Left lung (tissue), 10 donors: Measurements from ENCODE around the gene ACAD10. TPM values are rescaled to one million over a fixed set of nuclear protein-coding genes. Genes with fewer than 3 reads are reported as not detected.

Experiments used
- ATAC-seq: fragments of 200-7000 bp; cut with Tn5 transposase; one replicate; pipeline ENCODE4 v1.9.1; 2020; ENCODE audit warnings: moderate library complexity
- DNase-seq, 4 donors: peaks; one replicate each; pipeline ENCODE4 v3.0.0-alpha.2; 2013 to 2020
- H3K27ac ChIP-seq, 2 donors: fragments of 200-600 bp; sonication (generic) in 1 of 2; one replicate each; pipeline versions ENCODE4 v1.5.0 to v1.8.0; 2020 to 2021
- H3K27me3 ChIP-seq, 2 donors: fragments of 200-600 bp; sonication (generic) in 1 of 2; one replicate each; pipeline versions ENCODE4 v1.5.0 to v1.8.0; 2020 to 2021
- H3K36me3 ChIP-seq, 2 donors: fragments of 200-600 bp; sonication (generic) in 1 of 2; one replicate each; pipeline versions ENCODE4 v1.5.0 to v1.8.0; 2020 to 2021
- H3K4me1 ChIP-seq, 2 donors: fragments of 200-600 bp; one replicate each; pipeline ENCODE4 v1.8.0; 2021
- H3K4me3 ChIP-seq, 2 donors: fragments of 200-600 bp; sonication (generic) in 1 of 2; one replicate each; pipeline versions ENCODE4 v1.5.0 to v1.8.0; 2020 to 2021; ENCODE audit warnings: mild to moderate bottlenecking in 1 of 2
- H3K9me3 ChIP-seq, 2 donors: fragments of 200-600 bp; sonication (generic) in 1 of 2; one replicate each; pipeline versions ENCODE4 v1.5.0 to v1.8.0; 2020 to 2021
- intact Hi-C, 2 donors: fragments of 100-400 bp; cut with DNase I; formaldehyde crosslinking; loops; one replicate each; pipeline versions ENCODE4 v1.11.2 to v1.14.2; 2022
- polyA plus RNA-seq, 6 donors: library from polyadenylated mRNA; unstranded; fragments of 120-200 nt; gene quantifications; one replicate each; pipeline ENCODE4 v1.2.1, GENCODE V29; 2013; ENCODE audit not compliant: insufficient read length in 6 of 6
- total RNA-seq, 2 donors: library from RNA; stranded (reverse); fragmentation: NEBNext Ultra II Directional; extraction: Animal tissue kit (Norgen Biotek cat#: 25700); gene quantifications; one replicate each; pipeline ENCODE4 v1.2.1, GENCODE V29; 2021
- TF ChIP-seq, protein P1 (sequence below), 2 donors: fragments of 200-600 bp; sonication (generic) in 1 of 2; IDR thresholded peaks; one replicate each; pipeline versions ENCODE4 v1.5.0 to v1.8.0; 2021; ENCODE audit warnings: antibody characterized with exemption in 2 of 2
- donor health status: DM: no; HTN: yes; CAD: no.
- donor health status: DM: no; HTN: no; CAD: no.

The ACAD10 gene
- total and polyA plus RNA-seq, 8 donors, result 19.8 to 44.3 (median 36.9) TPM

DNA sequence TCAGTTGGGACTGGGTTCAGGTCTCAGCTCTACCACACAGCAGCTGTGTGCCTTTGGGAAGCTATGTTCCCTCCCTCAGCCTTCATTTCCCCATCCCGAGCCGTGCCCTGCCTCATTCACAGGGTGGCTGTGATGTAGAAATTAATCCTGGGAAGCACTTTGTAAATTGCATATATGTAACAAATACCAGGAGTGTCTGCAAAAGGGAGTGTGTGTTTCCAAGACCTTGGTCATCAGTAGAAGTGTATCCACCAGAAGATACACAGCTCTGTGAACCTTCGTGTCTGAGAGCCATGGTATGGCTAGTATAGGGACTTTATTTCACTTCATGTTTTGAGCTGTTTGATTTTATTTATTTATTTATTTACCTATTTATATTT, 107.0 kb downstream of the ACAD10 start:
- Histone ChIP-seq H3K4me1 (peaks cover 0 to 8% of the 10 kb centered on the region in 2 donors), H3K36me3 (peaks cover 0 to 100% of the 10 kb centered on the region in 2 donors), H3K27me3 (no peaks in the 10 kb centered on the region), H3K4me3 (no peak overlapping the region), H3K9me3 (no peaks in the 10 kb centered on the region), H3K27ac (no peak overlapping the region)
- TF ChIP-seq, protein P1, sequence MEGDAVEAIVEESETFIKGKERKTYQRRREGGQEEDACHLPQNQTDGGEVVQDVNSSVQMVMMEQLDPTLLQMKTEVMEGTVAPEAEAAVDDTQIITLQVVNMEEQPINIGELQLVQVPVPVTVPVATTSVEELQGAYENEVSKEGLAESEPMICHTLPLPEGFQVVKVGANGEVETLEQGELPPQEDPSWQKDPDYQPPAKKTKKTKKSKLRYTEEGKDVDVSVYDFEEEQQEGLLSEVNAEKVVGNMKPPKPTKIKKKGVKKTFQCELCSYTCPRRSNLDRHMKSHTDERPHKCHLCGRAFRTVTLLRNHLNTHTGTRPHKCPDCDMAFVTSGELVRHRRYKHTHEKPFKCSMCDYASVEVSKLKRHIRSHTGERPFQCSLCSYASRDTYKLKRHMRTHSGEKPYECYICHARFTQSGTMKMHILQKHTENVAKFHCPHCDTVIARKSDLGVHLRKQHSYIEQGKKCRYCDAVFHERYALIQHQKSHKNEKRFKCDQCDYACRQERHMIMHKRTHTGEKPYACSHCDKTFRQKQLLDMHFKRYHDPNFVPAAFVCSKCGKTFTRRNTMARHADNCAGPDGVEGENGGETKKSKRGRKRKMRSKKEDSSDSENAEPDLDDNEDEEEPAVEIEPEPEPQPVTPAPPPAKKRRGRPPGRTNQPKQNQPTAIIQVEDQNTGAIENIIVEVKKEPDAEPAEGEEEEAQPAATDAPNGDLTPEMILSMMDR (IDR thresholded peaks at IDR 0.05), result no peak
- ATAC-seq (no peak), DNase-seq (no peak)
- intact Hi-C loops, result no loop called here

DNA sequence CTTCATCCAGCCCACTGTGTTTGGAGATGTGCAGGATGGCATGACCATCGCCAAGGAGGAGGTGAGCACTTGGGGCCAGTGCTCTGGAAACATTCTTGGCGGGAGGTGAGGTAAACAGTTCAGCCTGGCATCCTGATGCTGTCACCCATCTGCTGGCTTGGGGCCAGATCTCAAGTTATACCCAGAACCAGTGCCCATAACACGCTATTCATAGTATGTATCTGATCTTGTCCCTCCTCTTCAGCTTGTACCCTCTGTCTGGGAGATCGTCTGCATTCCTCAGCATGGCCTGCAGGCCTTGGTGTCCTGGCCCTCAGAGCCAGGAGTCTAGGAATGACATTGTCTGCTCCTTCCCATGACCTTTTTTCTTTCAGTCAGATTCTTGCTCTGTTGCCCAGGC, 112.3 kb downstream of the ACAD10 start:
- TF ChIP-seq, protein P1 (IDR thresholded peaks at IDR 0.05), result no peak
- no peaks in the 10 kb centered on the region for H3K4me1 ChIP-seq
- H3K9me3 ChIP-seq, result no peaks in the 10 kb centered on the region
- intact Hi-C loops, result no loop called here
- H3K4me3 ChIP-seq, result no peak overlapping the region
- ATAC-seq (no peak), DNase-seq (no peak)
- no peaks in the 10 kb centered on the region for H3K27me3 ChIP-seq
- H3K36me3 ChIP-seq, result peaks cover 0 to 100% of the 10 kb centered on the region in 2 donors
- H3K27ac ChIP-seq, result no peak overlapping the region

DNA sequence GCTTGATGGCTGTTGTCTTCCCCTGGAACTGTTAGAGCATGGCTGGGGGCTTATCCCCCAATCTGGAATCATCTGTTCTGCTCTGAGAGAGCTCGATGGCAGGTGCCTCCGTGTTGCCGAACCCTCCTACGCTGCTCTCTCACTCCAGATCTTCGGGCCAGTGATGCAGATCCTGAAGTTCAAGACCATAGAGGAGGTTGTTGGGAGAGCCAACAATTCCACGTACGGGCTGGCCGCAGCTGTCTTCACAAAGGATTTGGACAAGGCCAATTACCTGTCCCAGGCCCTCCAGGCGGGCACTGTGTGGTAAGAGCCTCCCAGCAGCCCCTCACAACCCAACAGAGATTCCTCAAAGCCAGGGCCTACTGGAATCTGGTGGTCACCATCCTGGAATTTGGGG, 113.9 kb downstream of the ACAD10 start:
- no peaks in the 10 kb centered on the region for H3K27me3 ChIP-seq
- ATAC-seq, result no peak
- H3K4me3 ChIP-seq, result no peak overlapping the region
- H3K36me3 ChIP-seq, result peaks cover 0 to 100% of the 10 kb centered on the region in 2 donors
- no peak for DNase-seq
- H3K4me1 ChIP-seq, result no peaks in the 10 kb centered on the region
- H3K9me3 ChIP-seq, result no peaks in the 10 kb centered on the region
- TF ChIP-seq, protein P1 (IDR thresholded peaks at IDR 0.05), result no peak
- intact Hi-C loops, result no loop called here
- H3K27ac ChIP-seq, result no peak overlapping the region

DNA sequence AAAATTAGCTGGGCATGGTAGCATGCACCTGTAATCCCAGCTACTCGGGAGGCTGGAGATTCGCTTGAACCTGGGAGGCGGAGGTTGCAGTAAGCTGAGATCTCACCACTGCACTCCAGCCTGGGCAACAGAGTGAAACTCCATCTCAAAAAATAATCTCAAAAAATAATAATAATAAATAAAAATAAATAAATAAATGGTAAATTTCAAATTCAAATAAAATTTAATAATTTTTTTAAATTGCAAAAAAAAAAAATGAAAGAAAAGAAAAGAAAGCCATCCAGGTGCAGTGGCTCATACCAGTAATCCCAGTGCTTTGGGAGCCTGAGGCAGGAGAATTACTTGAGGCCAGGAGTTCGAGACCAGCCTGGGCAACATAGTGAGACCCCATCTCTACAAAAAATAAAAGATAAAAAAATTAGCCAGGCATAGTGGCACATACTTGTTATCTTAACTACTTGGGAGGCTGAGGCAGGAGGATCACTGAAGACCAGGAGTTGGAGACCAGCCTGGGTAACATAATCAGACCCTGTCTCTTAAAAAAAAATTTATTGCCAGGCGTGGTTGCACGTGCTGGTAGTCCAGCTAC, 117.3 kb downstream of the ACAD10 start:
- ATAC-seq (no peak), DNase-seq (no peak)
- no peaks in the 10 kb centered on the region for H3K4me1 ChIP-seq
- H3K27ac ChIP-seq, result no peak overlapping the region
- peaks cover 0 to 100% of the 10 kb centered on the region in 2 donors for H3K36me3 ChIP-seq
- TF ChIP-seq, protein P1 (IDR thresholded peaks at IDR 0.05), result no peak
- intact Hi-C loops, result no loop called here
- no peaks in the 10 kb centered on the region for H3K9me3 ChIP-seq
- H3K27me3 ChIP-seq, result no peaks in the 10 kb centered on the region
- no peak overlapping the region for H3K4me3 ChIP-seq

DNA sequence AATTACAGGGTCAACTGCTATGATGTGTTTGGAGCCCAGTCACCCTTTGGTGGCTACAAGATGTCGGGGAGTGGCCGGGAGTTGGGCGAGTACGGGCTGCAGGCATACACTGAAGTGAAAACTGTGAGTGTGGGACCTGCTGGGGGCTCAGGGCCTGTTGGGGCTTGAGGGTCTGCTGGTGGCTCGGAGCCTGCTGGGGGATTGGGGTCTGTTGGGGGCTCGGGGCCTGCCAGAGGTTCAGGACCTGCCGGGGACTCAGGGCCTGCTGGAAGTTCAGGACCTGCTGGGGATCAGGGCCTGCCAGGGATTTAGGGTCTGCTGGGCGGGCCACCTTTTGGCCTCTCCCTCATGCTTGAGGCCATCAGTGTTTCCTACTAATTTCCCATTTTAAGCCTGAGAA, 118.0 kb downstream of the ACAD10 start:
- intact Hi-C loops, result no loop called here

More for the DNA sequence above, 118.0 kb downstream of the ACAD10 start:
- H3K4me1 ChIP-seq, result no peaks in the 10 kb centered on the region
- ATAC-seq (no peak), DNase-seq (no peak)
- no peaks in the 10 kb centered on the region for H3K9me3 ChIP-seq
- H3K36me3 ChIP-seq, result peaks cover 0 to 100% of the 10 kb centered on the region in 2 donors
- no peak overlapping the region for H3K27ac ChIP-seq
- H3K4me3 ChIP-seq, result no peak overlapping the region
- TF ChIP-seq, protein P1 (IDR thresholded peaks at IDR 0.05), result no peak
- H3K27me3 ChIP-seq, result no peaks in the 10 kb centered on the region
